B cell (primary cell): ENCODE data around the gene XIRP2. TPM values are rescaled to one million over a fixed set of nuclear protein-coding genes. Genes with fewer than 3 reads are reported as not detected.

Experiments
- ATAC-seq: fragments of 200-7000 bp; cut with Tn5 transposase; one replicate; pipeline ENCODE4 v1.10.0; 2021; ENCODE audit warnings: low read depth, mild to moderate bottlenecking, moderate number of reproducible peaks, moderate library complexity
- CTCF ChIA-PET: fragments of 350-600 bp; sonication (Branson Sonifier 250); formaldehyde crosslinking; loops from one replicate; lab custom pipeline; 2021; ENCODE audit warnings: antibody characterized with exemption, inconsistent platforms; lab: Charles Lee
- POLR2A ChIA-PET: fragments of 350-600 bp; sonication (Branson Sonifier 250); formaldehyde crosslinking; loops from one replicate; lab custom pipeline; 2021; ENCODE audit warnings: antibody characterized with exemption; lab: Charles Lee
- DNase-seq: peaks from one replicate; pipeline ENCODE4 v3.0.0; 2013
- H2AFZ ChIP-seq: 2 replicates; pipeline ENCODE4 v1.6.1; 2012; ENCODE audit warnings: mild to moderate bottlenecking, low read depth, low read length; ENCODE audit not compliant: insufficient read depth, poor library complexity, severe bottlenecking
- H3K27ac ChIP-seq, 2 donors: 1 replicate in 1 of 2; 2 replicates in 1 of 2; pipeline ENCODE4 v1.5.1; 2012 to 2013; ENCODE audit warnings: low read length in 2 of 2, mild to moderate bottlenecking in 2 of 2, moderate library complexity in 1 of 2
- H3K27me3 ChIP-seq, 4 experiments: fragments of 200-600 bp in 1 of 4; sonication (generic) in 1 of 4; replicated peaks in 1 of 4; 1 replicate in 2 of 4; 2 replicates in 2 of 4; pipeline versions ENCODE4 v1.6.1 to v1.7.0; 2013 to 2016; ENCODE audit warnings: low read length in 3 of 4, mild to moderate bottlenecking in 2 of 4, mixed read lengths in 1 of 4, moderate library complexity in 1 of 4; ENCODE audit not compliant: insufficient read depth in 4 of 4, control insufficient read depth in 3 of 4; ENCODE audit errors: control extremely low read depth in 1 of 4
- H3K36me3 ChIP-seq, 2 experiments: replicated peaks in 1 of 2; 1 replicate in 1 of 2; 2 replicates in 1 of 2; pipeline versions ENCODE4 v1.6.1 to v1.7.1; 2013; ENCODE audit warnings: low read length in 1 of 2; ENCODE audit not compliant: insufficient read depth in 2 of 2, control insufficient read depth in 1 of 2; ENCODE audit errors: control extremely low read depth in 1 of 2, extremely low read depth in 1 of 2
- H3K4me1 ChIP-seq, 2 donors: fragments of 200-600 bp in 1 of 2; sonication (generic) in 1 of 2; 1 replicate in 1 of 2; 2 replicates in 1 of 2; pipeline versions ENCODE4 v1.5.1 to v1.6.1; 2013 to 2017; ENCODE audit warnings: low read length in 2 of 2; ENCODE audit not compliant: control insufficient read depth in 2 of 2, insufficient read depth in 2 of 2
- H3K4me2 ChIP-seq: replicated peaks from 2 replicates; pipeline ENCODE3; 2012; ENCODE audit warnings: mild to moderate bottlenecking, low read depth, low read length; ENCODE audit not compliant: poor library complexity, severe bottlenecking
- H3K4me3 ChIP-seq, 5 experiments: fragments of 200-600 bp in 1 of 5; sonication (generic) in 1 of 5; 1 replicate in 3 of 5; 2 replicates in 2 of 5; pipeline versions ENCODE4 v1.5.1 to v1.7.0; 2011 to 2016; ENCODE audit warnings: low read length in 4 of 5, mild to moderate bottlenecking in 4 of 5, low read depth in 2 of 5, control low read depth in 1 of 5, moderate library complexity in 1 of 5; ENCODE audit not compliant: insufficient read depth in 1 of 5; ENCODE audit errors: control extremely low read depth in 1 of 5, extremely low read depth in 1 of 5
- H3K79me2 ChIP-seq: fragments of 200-600 bp; sonication (generic); one replicate; pipeline ENCODE4 v1.6.0; 2016; ENCODE audit warnings: low read length; ENCODE audit not compliant: control insufficient read depth, insufficient read depth
- H3K9ac ChIP-seq: fragments of 200-600 bp; sonication (generic); 2 replicates; pipeline ENCODE4 v1.6.1; 2017; ENCODE audit warnings: mild to moderate bottlenecking, low read length, moderate library complexity
- H3K9me3 ChIP-seq, 3 donors: one replicate each; pipeline versions ENCODE4 v1.6.1 to v1.7.1; 2013; ENCODE audit warnings: low read length in 2 of 3; ENCODE audit not compliant: control insufficient read depth in 2 of 3, insufficient read depth in 1 of 3; ENCODE audit errors: control extremely low read depth in 1 of 3
- H4K20me1 ChIP-seq: 2 replicates; pipeline ENCODE4 v1.6.0; 2012; ENCODE audit warnings: mild to moderate bottlenecking, low read length; ENCODE audit not compliant: insufficient read depth, control insufficient read depth, poor library complexity, severe bottlenecking
- H3K27ac Mint-ChIP-seq: one replicate; pipeline ENCODE4 v1.8.0; 2021; ENCODE audit warnings: mixed read lengths
- H3K27me3 Mint-ChIP-seq: one replicate; pipeline ENCODE4 v1.8.0; 2021; ENCODE audit warnings: mixed read lengths
- H3K4me1 Mint-ChIP-seq: one replicate; pipeline ENCODE4 v1.8.0; 2021; ENCODE audit warnings: mixed read lengths
- H3K4me3 Mint-ChIP-seq: one replicate; pipeline ENCODE4 v1.8.0; 2021; ENCODE audit warnings: mixed read lengths
- H3K9me3 Mint-ChIP-seq: one replicate; pipeline ENCODE4 v1.8.0; 2022; ENCODE audit warnings: mixed read lengths; ENCODE audit not compliant: insufficient read depth
- CTCF ChIP-seq: fragments of 200-600 bp; IDR thresholded peaks from one replicate; pipeline ENCODE4 v1.8.0; 2022; ENCODE audit warnings: antibody characterized with exemption, mild to moderate bottlenecking
- EZH2 ChIP-seq: IDR thresholded peaks from 2 replicates; pipeline ENCODE4 v1.6.1; 2012; ENCODE audit warnings: borderline replicate concordance, low read depth, mild to moderate bottlenecking, moderate library complexity, low read length; ENCODE audit not compliant: insufficient read depth, poor library complexity, severe bottlenecking
- WGBS: methylation state at CpG from one replicate; pipeline ENCODE4 v1.1.5; 2013; ENCODE audit warnings: missing lambda C conversion rate; ENCODE audit not compliant: insufficient coverage; 5-methylcytosine and 5-hydroxymethylcytosine counted together
- intact Hi-C: fragments of 100-400 bp; cut with micrococcal nuclease; formaldehyde crosslinking; loops from one replicate; pipeline ENCODE4 v1.10.0; 2022
- polyA plus RNA-seq: library from polyadenylated mRNA; depleted of rRNA; stranded (reverse); fragments of >200 nt; gene quantifications from 2 replicates; pipeline ENCODE4 v1.2.3, GENCODE V29; 2012
- total RNA-seq, 2 donors: library from RNA; stranded (reverse); fragments of 120-200 nt in 1 of 2; gene quantifications; 1 replicate in 1 of 2; 2 replicates in 1 of 2; pipeline versions ENCODE4 v1.2.3 to v1.2.4, GENCODE V29; 2013 to 2022

XIRP2 gene
- total and polyA plus RNA-seq, 2 donors (not counting 1 experiment from before 2014, with no cell fraction given), result not detected

GRCh38 chr2:167187049-167187727 is 298.9 kb downstream of the XIRP2 start:
- H3K4me2 ChIP-seq, result no peak overlapping the region
- TF ChIP-seq EZH2 (no peak), CTCF (no peak)
- H3K27me3 ChIP-seq, result no peaks in the 10 kb centered on the region
- H3K9ac ChIP-seq, result no peak overlapping the region
- 94% methylated on average over 3 of the region's 6 CpGs for WGBS
- intact Hi-C loops, result no loop called here
- no peaks in the 10 kb centered on the region for H3K4me1 ChIP-seq
- H3K27me3 Mint-ChIP-seq, result no peaks in the 10 kb centered on the region
- ChIA-PET CTCF (no interaction called here), POLR2A (no interaction called here)
- ATAC-seq, result no peak
- H3K27ac ChIP-seq, result no peak overlapping the region
- no peak overlapping the region for H3K4me3 Mint-ChIP-seq
- H3K36me3 ChIP-seq, result no peaks in the 10 kb centered on the region
- no peaks in the 10 kb centered on the region for H3K9me3 Mint-ChIP-seq
- DNase-seq, result no peak
- H3K4me3 ChIP-seq, result no peak overlapping the region
- no peaks in the 10 kb centered on the region for H3K4me1 Mint-ChIP-seq
- no peaks in the 10 kb centered on the region for H3K9me3 ChIP-seq
- H3K79me2 ChIP-seq, result no peaks in the 10 kb centered on the region
- H2AFZ ChIP-seq, result no peak overlapping the region
- no peaks in the 10 kb centered on the region for H4K20me1 ChIP-seq
- H3K27ac Mint-ChIP-seq, result no peak overlapping the region

- CTCF ChIA-PET, result no interaction called here
- H3K4me2 ChIP-seq, result no peak overlapping the region
- no peak overlapping the region for H3K4me3 ChIP-seq
- H3K79me2 ChIP-seq, result no peaks in the 10 kb centered on the region
- no peaks in the 10 kb centered on the region for H3K4me1 Mint-ChIP-seq
- H3K27ac ChIP-seq, result no peak overlapping the region
- no peaks in the 10 kb centered on the region for H3K4me1 ChIP-seq
- no peak for ATAC-seq
- DNase-seq, result no peak
- TF ChIP-seq CTCF (no peak), EZH2 (no peak)
- no peaks in the 10 kb centered on the region for H3K27me3 ChIP-seq
- no peak overlapping the region for H2AFZ ChIP-seq
- no peak overlapping the region for H3K27ac Mint-ChIP-seq
- no peaks in the 10 kb centered on the region for H3K9me3 ChIP-seq
- intact Hi-C loops, result no loop called here
- WGBS, result no CpG with 5 or more reads among the region's 5 CpGs
- H3K9me3 Mint-ChIP-seq, result no peaks in the 10 kb centered on the region
- H3K9ac ChIP-seq, result no peak overlapping the region
- H3K27me3 Mint-ChIP-seq, result no peaks in the 10 kb centered on the region
- no peaks in the 10 kb centered on the region for H4K20me1 ChIP-seq
- H3K36me3 ChIP-seq, result no peaks in the 10 kb centered on the region
- H3K4me3 Mint-ChIP-seq, result no peak overlapping the region
- POLR2A ChIA-PET, result no interaction called here
Observed at GRCh38 chr2:167187978-167188967, 300.0 kb downstream of the XIRP2 start.
